GM18861 (cell line): Measurements from ENCODE around the gene PCDHGA1.
"Not testable (repeated sequence)": the region's sequence is repeated elsewhere in the genome, so short reads cannot be mapped to it uniquely, and the experiment has no call there.

Experiments
- ATAC-seq: cut with Tn5 transposase; IDR thresholded peaks from one replicate; pipeline ENCODE4 v1.9.1; 2021; ENCODE audit not compliant: unreplicated experiment

Gene PCDHGA1

DNA sequence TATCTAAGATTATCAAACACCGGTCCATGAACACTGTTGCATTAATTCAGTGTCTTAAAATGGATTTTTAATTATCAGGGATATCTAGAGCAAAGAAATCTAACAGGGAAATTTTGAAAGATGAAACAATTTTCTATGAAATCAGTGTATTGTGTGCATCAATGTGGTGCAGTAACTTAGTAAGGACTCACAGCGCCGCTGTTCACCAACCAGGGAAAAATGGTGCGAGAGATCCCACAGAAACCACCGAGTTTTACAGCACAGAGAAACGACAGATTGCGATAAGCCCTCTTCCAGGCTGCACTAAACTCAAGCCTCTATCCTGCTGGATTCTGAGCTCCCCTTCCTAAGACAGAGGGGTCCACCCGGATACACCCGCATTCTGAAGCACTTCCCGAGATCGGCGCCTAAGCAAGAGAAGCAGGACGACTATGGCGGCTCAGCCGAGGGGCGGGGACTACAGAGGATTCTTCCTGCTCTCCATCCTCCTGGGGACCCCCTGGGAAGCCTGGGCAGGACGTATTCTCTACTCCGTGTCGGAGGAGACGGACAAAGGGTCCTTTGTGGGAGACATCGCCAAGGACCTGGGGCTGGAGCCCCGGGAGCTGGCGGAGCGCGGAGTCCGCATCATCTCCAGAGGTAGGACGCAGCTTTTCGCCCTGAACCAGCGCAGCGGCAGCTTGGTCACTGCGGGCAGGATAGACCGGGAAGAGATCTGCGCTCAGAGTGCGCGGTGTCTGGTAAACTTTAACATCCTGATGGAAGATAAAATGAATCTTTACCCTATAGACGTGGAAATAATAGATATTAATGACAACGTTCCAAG is 52.4 kb downstream of the PCDHGA1 start, which contains the start of gene PCDHGA7:
Gene PCDHGA7 (plus strand): TSS at position 274 of the 826 bp plus-strand sequence. CDS start 158 bp downstream, at position 432.
- ATAC-seq, result no peak

GRCh38 chr5:141383345-141383744 is 53.0 kb downstream of the PCDHGA1 start:
- no peak for ATAC-seq

DNA sequence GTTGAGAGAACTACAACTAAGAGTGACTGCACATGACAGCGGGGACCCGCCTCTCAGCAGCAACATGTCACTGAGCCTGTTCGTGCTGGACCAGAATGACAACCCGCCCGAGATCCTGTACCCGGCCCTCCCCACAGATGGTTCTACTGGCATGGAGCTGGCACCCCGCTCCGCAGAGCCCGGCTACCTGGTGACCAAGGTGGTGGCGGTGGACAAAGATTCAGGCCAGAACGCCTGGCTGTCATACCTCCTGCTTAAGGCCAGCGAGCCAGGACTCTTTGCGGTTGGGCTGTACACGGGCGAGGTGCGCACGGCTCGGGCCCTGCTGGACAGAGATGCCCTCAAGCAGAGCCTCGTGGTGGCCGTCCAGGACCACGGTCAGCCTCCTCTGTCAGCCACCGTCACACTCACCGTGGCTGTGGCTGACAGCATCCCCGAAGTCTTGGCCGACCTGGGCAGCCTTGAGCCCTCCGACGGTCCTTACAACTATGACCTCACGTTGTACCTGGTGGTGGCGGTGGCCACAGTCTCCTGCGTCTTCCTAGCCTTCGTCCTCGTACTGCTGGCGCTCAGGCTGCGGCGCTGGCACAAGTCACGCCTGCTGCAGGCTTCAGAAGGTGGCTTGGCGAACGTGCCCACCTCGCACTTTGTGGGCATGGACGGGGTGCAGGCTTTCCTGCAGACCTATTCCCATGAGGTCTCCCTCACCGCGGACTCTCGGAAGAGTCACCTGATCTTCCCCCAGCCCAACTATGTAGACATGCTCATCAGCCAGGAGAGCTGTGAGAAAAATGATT is 54.4 kb downstream of the PCDHGA1 start:
- ATAC-seq, result no peak

DNA sequence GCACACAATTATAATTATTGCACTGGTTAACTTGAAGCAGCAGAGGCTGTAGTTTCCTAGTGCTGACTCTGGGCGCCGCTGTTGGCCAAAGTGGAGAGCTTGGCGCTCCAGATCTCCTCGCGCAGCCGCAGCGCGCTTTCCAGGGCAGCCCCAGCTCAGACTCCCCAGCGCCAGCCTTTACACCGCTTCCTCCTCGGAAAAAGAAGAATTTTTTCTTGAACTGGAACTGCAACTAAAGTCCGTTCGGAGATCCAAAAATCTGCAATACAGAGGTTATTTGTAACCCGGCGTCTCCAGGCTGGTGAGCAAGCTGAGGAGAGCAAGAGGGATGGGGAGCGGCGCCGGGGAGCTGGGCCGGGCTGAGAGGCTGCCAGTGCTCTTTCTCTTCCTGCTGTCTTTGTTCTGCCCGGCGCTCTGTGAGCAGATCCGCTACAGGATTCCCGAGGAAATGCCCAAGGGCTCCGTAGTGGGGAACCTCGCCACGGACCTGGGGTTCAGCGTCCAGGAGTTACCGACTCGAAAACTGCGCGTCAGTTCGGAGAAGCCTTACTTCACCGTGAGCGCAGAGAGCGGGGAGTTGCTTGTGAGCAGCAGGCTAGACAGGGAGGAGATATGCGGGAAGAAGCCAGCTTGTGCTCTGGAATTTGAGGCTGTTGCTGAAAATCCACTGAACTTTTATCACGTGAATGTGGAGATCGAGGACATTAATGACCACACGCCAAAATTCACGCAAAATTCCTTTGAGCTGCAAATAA is 57.4 kb downstream of the PCDHGA1 start, which contains the start of gene PCDHGB4:
Gene PCDHGB4 (plus strand): TSS at position 142 of the 755 bp plus-strand sequence. CDS start 187 bp downstream, at position 329.
- ATAC-seq, result not testable (repeated sequence)

DNA sequence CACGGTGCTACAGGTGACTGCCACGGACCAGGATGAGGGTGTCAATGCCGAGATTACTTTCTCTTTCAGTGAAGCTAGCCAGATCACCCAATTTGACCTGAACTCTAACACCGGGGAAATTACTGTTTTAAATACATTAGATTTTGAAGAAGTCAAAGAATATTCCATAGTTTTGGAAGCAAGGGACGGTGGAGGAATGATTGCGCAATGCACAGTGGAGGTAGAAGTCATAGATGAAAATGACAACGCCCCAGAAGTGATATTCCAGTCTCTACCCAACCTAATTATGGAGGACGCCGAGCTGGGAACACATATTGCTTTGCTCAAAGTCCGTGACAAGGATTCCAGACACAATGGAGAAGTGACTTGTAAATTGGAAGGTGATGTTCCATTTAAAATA is 58.3 kb downstream of the PCDHGA1 start:
- ATAC-seq, result no peak

DNA sequence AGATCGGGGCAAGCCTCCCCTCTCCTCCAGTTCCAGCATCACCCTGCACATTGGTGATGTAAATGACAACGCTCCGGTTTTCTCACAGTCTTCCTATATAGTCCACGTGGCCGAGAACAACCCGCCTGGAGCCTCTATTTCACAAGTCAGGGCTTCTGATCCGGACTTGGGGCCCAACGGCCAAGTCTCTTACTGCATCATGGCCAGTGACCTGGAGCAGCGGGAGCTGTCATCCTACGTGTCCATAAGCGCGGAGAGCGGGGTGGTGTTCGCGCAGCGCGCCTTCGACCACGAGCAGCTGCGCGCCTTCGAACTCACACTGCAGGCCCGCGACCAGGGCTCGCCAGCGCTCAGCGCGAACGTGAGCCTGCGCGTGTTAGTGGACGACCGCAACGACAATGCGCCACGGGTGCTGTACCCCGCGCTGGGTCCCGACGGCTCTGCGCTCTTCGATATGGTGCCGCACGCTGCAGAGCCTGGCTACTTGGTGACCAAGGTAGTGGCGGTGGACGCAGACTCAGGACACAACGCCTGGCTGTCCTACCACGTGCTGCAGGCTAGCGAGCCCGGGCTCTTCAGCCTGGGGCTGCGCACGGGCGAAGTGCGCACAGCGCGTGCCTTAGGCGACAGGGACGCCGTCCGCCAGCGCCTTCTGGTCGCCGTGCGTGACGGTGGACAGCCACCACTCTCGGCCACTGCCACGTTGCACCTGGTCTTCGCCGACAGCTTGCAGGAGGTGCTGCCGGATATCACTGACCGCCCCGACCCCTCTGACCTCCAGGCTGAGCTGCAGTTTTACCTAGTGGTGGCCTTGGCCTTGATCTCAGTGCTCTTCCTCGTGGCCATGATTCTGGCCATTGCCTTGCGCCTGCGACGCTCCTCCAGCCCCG is 59.1 kb downstream of the PCDHGA1 start:
- ATAC-seq, result no peak

- ATAC-seq, result no peak
These were observed 62.3 kb downstream of the PCDHGA1 start, which contains the start of gene PCDHGA8 for GRCh38 chr5:141392429-141393198. Gene PCDHGA8 (plus strand): TSS chr5:141392633. CDS start chr5:141392814, 181 bp downstream.

- no peak for ATAC-seq
These were observed 63.0 kb downstream of the PCDHGA1 start for GRCh38 chr5:141393267-141393666.

GRCh38 chr5:141394401-141395187 is 64.3 kb downstream of the PCDHGA1 start:
- not testable (repeated sequence) for ATAC-seq

- not testable (repeated sequence) for ATAC-seq
These were observed 67.6 kb downstream of the PCDHGA1 start, which contains the start of gene PCDHGB5 for GRCh38 chr5:141397756-141398551. Gene PCDHGB5 (plus strand): TSS chr5:141397947. CDS start chr5:141398128, 181 bp downstream.

- no peak for ATAC-seq
These were observed 68.3 kb downstream of the PCDHGA1 start for GRCh38 chr5:141398608-141399007.

GRCh38 chr5:141399555-141400258 is 69.4 kb downstream of the PCDHGA1 start:
- ATAC-seq, result no peak

GRCh38 chr5:141402553-141403243 is 72.4 kb downstream of the PCDHGA1 start, which contains the start of gene PCDHGA9:
Gene PCDHGA9 (plus strand): TSS chr5:141402778. CDS start chr5:141402953, 175 bp downstream.
- no peak for ATAC-seq

GRCh38 chr5:141403387-141403786 is 73.1 kb downstream of the PCDHGA1 start:
- ATAC-seq, result no peak

- peak; percentile 40 for ATAC-seq
These were observed 77.6 kb downstream of the PCDHGA1 start, which contains the start of gene PCDHGB6 for GRCh38 chr5:141407790-141408505. Gene PCDHGB6 (plus strand): TSS chr5:141408021. CDS start chr5:141408203, 182 bp downstream.
